IPS DF 6.9 (cell line): Measurements from ENCODE around the gene ARHGAP26.

Source experiments
- DNase-seq: peaks from one replicate; pipeline ENCODE4 v3.0.0-alpha.2; 2013; ENCODE audit warnings: low read depth, low spot score
- H3K27ac ChIP-seq: one replicate; pipeline ENCODE4 v1.5.1; 2013; ENCODE audit warnings: low read length, control low read depth
- H3K27me3 ChIP-seq: 2 replicates; pipeline ENCODE4 v1.6.1; 2013; ENCODE audit warnings: mild to moderate bottlenecking, low read length; ENCODE audit not compliant: control insufficient read depth, insufficient read depth
- H3K36me3 ChIP-seq: 2 replicates; pipeline ENCODE4 v1.6.1; 2013; ENCODE audit warnings: low read length; ENCODE audit not compliant: control insufficient read depth, insufficient read depth
- H3K4me1 ChIP-seq: 2 replicates; pipeline ENCODE4 v1.6.1; 2013; ENCODE audit warnings: low read length; ENCODE audit not compliant: control insufficient read depth, insufficient read depth
- H3K4me3 ChIP-seq: 2 replicates; pipeline ENCODE4 v1.5.1; 2013; ENCODE audit warnings: mild to moderate bottlenecking, low read length
- H3K9me3 ChIP-seq: 2 replicates; pipeline ENCODE4 v1.6.1; 2013; ENCODE audit warnings: low read length, inconsistent platforms; ENCODE audit not compliant: control insufficient read depth, insufficient read depth
- WGBS: extraction: QIAGEN DNeasy Blood & Tissue Kit; methylation state at CpG from one replicate; pipeline ENCODE4 v1.1.7; 2013; ENCODE audit warnings: mixed read lengths, missing lambda C conversion rate; ENCODE audit not compliant: insufficient read length, insufficient coverage; 5-methylcytosine and 5-hydroxymethylcytosine counted together

The ARHGAP26 gene

GRCh38 chr5:142800776-142801494 lies 30.8 kb downstream of the ARHGAP26 start:
- DNase-seq = no peak
- Histone ChIP-seq H3K4me3 (no peak overlapping the region), H3K27me3 (no peaks in the 10 kb centered on the region), H3K27ac (no peak overlapping the region), H3K9me3 (no peaks in the 10 kb centered on the region), H3K4me1 (no peaks in the 10 kb centered on the region), H3K36me3 (no peaks in the 10 kb centered on the region)
- no CpG with 5 or more reads among the region's 6 CpGs for WGBS

- Histone ChIP-seq H3K27ac (no peak overlapping the region), H3K9me3 (no peaks in the 10 kb centered on the region), H3K27me3 (no peaks in the 10 kb centered on the region), H3K4me3 (no peak overlapping the region), H3K36me3 (no peaks in the 10 kb centered on the region), H3K4me1 (no peaks in the 10 kb centered on the region)
- WGBS = no CpG with 5 or more reads among the region's 4 CpGs
- DNase-seq = no peak
Observed at GRCh38 chr5:142801495-142801871, 31.3 kb downstream of the ARHGAP26 start.

- H3K9me3 ChIP-seq = no peaks in the 10 kb centered on the region
- no peaks in the 10 kb centered on the region for H3K27me3 ChIP-seq
- H3K27ac ChIP-seq = no peak overlapping the region
- no peaks in the 10 kb centered on the region; the same call in 1 of the 2 replicates for H3K4me1 ChIP-seq
- H3K4me3 ChIP-seq = no peak overlapping the region
- WGBS = no CpG with 5 or more reads among the region's 11 CpGs
- no peak for DNase-seq
- no peaks in the 10 kb centered on the region for H3K36me3 ChIP-seq
Observed at GRCh38 chr5:142803428-142804125, 33.4 kb downstream of the ARHGAP26 start.

GRCh38 chr5:142805339-142805738 lies 35.2 kb downstream of the ARHGAP26 start:
- Histone ChIP-seq H3K4me3 (no peak overlapping the region), H3K4me1 (no peaks in the 10 kb centered on the region; the same call in 1 of the 2 replicates), H3K27me3 (no peaks in the 10 kb centered on the region), H3K36me3 (no peaks in the 10 kb centered on the region), H3K9me3 (no peaks in the 10 kb centered on the region), H3K27ac (no peak overlapping the region)
- DNase-seq = no peak
- WGBS = 100% methylated on average over 1 of the region's 3 CpGs

- Histone ChIP-seq H3K27ac (no peak overlapping the region), H3K9me3 (no peaks in the 10 kb centered on the region), H3K27me3 (no peaks in the 10 kb centered on the region), H3K4me1 (no peaks in the 10 kb centered on the region; the same call in 1 of the 2 replicates), H3K4me3 (no peak overlapping the region), H3K36me3 (no peaks in the 10 kb centered on the region)
- DNase-seq = no peak
- no CpG with 5 or more reads among the region's 2 CpGs for WGBS
Observed at GRCh38 chr5:142806841-142807267, 36.7 kb downstream of the ARHGAP26 start.

- H3K9me3 ChIP-seq = no peaks in the 10 kb centered on the region
- DNase-seq = no peak
- no peaks in the 10 kb centered on the region for H3K27me3 ChIP-seq
- WGBS = no CpG with 5 or more reads among the region's 6 CpGs
- H3K27ac ChIP-seq = no peak overlapping the region
- H3K4me3 ChIP-seq = no peak overlapping the region
- H3K36me3 ChIP-seq = no peaks in the 10 kb centered on the region
- no peaks in the 10 kb centered on the region; the same call in 1 of the 2 replicates for H3K4me1 ChIP-seq
Observed at GRCh38 chr5:142807372-142807911, 37.3 kb downstream of the ARHGAP26 start.

- DNase-seq = no peak
- Histone ChIP-seq H3K27me3 (no peaks in the 10 kb centered on the region), H3K9me3 (no peaks in the 10 kb centered on the region), H3K27ac (no peak overlapping the region), H3K4me3 (no peak overlapping the region), H3K4me1 (no peaks in the 10 kb centered on the region; the same call in 1 of the 2 replicates), H3K36me3 (no peaks in the 10 kb centered on the region)
- no CpG with 5 or more reads among the region's 2 CpGs for WGBS
Observed at GRCh38 chr5:142808878-142809598, 38.9 kb downstream of the ARHGAP26 start.

GRCh38 chr5:142810081-142810480 lies 39.9 kb downstream of the ARHGAP26 start:
- Histone ChIP-seq H3K4me3 (no peak overlapping the region), H3K36me3 (no peaks in the 10 kb centered on the region), H3K4me1 (no peaks in the 10 kb centered on the region; the same call in 1 of the 2 replicates), H3K9me3 (no peaks in the 10 kb centered on the region), H3K27me3 (no peaks in the 10 kb centered on the region), H3K27ac (no peak overlapping the region)
- no CpG with 5 or more reads among the region's 1 CpG for WGBS
- no peak for DNase-seq

- Histone ChIP-seq H3K4me1 (no peaks in the 10 kb centered on the region; the same call in 1 of the 2 replicates), H3K4me3 (no peak overlapping the region)
Observed at GRCh38 chr5:142810743-142811290, 40.6 kb downstream of the ARHGAP26 start.

More at GRCh38 chr5:142810743-142811290, 40.6 kb downstream of the ARHGAP26 start:
- Histone ChIP-seq H3K27me3 (no peaks in the 10 kb centered on the region), H3K9me3 (no peaks in the 10 kb centered on the region), H3K36me3 (no peaks in the 10 kb centered on the region), H3K27ac (no peak overlapping the region)
- DNase-seq = no peak
- no CpG with 5 or more reads among the region's 6 CpGs for WGBS
